GM18498 (cell line): ENCODE data around the gene MICALL2.

ENCODE experiments used
- ATAC-seq: cut with Tn5 transposase; IDR thresholded peaks from one replicate; pipeline ENCODE4 v1.9.1; 2021; ENCODE audit warnings: mild to moderate bottlenecking, moderate library complexity; ENCODE audit not compliant: unreplicated experiment

MICALL2 gene

DNA sequence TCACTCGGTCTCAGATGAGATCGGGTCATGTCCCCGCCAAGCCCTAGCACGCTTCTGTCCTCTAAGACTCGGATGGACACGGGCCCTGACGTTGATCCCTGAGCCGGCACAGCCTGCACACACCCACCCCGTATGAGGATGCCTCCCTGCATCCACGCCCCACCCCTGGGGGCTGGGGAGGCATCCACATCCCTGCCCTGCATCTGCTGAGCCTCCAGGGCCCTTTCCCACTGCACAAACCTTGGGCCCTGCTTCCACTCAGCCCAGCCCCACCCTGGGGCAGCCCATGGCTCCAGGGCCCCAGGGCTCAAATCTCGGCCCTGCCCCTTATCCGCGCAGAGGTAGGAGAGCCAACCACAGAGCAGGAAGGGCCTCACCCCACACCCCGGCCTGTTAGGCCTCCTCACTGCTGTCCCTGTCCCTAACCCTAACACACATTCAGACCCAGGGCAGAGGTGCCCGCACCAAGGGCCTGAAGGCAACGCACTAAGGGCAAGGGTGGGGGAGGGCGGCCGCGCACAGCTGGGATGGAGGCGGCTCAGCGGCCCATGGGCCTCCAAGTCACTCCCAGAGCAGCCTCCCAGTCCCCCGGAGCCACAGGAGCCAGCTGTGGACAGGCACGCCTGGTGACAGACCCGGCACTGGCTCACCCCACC lies 9.5 kb upstream of the MICALL2 start:
- ATAC-seq: no peak

DNA sequence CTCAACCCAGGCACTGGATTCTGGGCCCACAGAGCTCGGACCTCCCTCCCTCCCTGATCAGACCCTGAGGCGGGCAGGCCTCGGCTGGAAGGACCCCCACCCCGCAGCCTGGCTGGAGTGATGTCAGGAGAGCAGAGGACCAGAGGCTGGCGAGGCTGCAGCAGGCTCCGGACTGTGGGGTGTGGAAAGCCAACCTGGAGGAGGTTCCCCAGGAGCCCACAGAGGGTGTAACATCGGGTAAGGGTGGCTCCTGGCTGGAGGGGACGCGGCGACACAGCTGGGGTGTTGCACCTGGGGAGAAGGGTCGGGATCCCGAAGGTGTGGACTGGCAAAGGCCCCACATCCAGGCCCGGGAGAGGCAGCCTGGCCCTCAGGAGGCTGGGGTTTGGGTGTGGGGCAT lies 8.9 kb upstream of the MICALL2 start:
- ATAC-seq: no peak

DNA sequence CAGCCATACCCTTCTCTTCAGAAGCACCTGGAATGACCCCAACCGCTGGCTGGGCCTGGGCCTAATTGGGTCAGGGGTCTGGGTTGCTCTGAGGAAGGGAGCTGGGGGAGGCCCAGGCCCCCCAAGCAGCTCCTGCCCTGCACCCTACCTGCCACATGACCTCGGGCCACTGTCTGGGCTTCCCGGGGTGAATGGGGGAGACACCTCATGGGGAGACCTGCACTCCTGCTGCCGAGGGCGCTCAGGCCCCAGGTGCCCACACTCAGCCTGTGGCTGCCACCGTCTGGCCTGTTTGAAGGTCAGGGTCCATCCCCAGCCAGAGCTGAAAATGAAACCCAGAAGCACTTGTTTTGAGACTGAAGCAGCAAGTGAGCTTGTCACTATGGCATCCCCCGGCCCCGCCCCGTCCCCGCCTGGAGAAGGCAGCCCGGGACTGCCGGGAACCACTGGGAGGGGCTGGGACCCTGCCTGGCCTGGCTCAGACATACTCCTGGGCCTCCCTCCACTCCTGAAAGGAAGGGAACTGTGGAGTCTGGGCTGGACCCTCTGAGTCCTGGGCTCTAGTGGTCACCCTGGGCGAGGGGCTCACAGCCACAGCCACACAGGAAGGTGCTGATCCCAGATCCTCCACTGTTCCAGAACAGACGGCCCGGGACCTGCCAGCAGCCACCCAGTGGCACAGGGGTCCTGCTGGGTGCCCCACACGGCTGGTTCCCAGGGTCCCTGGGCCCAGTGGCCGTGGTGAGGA lies 7.4 kb upstream of the MICALL2 start:
- no peak for ATAC-seq

DNA sequence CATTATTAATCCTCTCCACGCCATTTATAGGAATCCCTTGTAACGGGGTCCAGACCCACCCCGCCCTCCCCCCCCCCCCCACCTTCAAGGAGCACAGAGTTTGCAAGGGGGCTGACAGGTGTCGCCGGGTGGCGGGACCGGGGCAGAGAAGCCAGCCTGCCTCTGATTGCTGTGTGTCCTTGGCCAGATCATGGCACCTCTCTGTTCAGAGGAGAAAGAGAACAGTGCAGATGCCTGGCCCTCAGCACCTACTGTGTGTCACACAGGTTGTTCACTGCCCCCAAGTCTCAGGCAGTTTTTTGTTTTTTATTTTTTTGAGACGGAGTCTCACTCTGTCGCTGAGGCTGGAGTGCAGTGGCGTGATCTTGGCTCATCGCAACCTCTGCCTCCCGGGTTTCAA lies 5.4 kb upstream of the MICALL2 start:
- no peak for ATAC-seq

DNA sequence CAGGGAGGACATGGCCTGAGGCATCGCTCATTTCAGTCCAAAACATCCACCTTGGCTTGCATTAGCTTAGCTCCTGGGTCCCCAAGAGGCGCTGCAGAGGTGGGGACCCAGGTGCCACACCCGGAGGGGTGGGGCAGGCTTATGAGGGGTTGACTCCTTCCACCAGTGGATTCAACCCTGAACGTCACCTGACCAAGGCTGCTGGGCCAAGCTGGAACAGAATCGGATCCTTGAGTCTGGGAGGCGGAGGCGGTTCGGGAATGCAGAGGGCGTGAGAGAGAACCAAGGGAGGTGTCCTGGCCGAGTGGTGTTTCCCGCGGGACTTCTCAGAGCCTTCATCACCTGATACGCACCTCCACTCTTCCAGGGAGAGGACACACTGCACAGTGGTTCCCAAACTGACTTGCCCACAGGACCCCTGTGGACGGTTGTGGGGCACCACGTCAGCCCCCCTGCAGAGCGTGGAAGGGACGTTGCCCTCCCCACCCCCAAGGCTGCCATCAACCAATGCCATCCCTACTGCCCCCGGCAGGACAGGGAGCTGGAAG lies 4.5 kb upstream of the MICALL2 start:
- ATAC-seq: no peak

DNA sequence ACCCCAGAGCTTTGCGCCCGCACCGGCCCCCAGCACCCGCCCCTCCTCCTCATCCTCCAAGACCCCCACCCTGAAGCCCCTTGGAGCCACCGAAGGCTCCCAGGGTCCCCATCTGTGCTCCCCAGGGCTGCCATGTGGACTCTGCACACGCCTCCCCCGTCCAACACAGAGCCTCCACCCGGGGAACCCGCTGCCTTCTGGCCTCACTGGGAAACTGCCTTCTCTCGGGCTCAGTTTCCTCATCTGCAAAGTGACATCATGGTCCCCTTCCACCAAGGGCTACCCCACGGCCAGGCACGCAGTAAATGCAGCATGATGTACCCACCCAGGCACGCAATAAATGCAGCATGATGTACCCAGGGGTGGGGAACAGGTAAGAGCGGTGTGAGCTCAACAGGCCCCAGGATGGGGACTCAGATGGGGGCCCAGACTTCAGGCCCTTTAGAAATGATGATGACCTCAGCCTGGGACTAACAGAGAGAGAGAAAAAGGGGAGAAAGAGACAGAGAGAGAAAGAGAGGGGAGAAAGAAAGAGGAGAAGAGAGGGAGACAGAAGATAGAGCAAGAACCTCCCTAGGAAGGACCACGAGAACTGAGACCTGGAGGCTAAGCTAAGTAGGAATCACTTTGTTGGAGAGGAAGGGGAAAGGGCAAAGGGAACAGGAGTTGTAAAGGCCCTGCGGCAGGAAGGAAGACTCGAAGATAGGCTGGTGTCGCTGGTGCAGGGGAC lies 2.5 kb upstream of the MICALL2 start:
- no peak for ATAC-seq

DNA sequence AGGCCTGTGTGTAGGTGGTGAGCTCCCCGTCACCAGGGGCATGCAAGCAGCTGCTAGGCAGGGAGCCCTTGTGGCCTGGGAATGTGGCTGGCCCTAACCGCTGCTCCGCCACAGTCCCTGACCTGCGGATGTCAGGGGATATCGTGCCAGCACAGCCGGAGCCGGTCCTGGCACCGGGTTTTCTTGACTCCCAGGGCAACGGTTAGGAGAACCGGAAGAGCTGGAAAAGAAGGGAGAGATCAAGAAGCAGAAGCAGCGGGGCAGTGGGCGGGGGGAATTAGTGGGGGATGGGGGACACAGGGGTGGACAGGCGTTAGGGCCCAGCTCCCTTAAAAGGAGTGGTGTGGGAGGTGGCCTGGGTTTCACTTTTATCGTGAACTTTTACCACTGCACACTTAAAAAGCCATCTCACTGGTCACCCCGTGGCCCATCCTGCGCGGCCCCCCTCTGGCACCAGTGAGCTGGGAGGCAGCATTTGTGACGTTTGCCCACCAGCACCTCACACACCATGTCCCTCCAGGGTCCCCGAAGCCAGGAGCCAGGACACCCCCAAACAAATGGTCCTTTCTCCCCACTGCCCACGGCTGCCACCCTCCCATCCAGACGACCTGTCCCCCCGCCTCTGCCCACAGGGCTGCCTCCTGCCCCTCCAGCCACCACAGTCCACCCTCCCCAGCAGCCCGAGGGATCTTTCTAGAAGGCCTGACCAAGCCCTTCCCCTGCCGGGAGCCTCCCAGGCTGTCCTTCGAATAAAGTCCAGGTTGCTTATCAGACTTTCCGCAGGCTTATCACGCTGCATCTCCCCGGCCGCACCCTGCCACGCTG lies 1.8 kb upstream of the MICALL2 start:
- ATAC-seq: no peak

DNA sequence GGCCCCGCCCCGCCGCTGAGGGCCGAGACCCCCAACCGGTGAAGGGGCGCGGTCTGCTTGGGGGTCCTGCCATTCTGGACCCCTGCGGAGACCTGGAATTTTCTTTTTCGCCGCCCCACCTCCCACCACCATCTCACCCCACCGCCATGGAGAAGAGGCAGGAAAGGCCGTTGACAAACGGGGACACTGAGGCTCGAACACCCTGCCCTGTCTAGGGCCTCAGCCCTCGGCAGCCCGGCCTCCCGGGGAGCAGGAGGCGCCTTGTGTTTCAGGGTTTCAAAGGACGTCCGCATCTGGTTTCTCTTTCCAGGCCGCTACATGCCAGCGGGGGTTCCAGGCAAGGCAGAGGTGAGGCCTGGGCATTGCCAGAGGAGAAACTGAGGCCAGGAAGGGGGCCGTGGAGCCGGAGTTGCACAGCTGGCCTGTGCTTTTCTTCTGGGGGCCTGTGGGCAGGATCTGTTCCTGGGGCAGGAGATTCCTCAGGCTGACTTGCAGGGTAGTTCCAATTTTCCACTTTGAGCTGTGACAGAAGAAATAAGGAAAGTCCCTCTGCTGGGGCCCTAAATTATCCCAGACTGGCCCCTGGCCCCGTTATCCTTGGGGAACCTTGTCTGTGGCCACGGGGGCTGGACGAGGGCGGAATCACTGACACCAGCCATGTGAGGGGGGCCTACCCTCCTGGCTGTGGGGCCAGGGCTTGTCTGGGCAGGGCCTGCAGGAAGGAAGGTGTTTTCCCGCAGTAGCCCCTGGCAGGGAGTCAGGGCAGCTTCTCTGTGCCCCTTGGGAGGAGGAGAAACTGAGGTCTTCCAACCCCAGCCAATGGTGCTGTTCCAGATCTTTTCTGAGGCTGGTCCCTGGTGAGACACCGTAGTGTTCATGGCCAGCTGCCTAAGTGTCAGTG lies 900 bp upstream of the MICALL2 start:
- ATAC-seq: no peak

DNA sequence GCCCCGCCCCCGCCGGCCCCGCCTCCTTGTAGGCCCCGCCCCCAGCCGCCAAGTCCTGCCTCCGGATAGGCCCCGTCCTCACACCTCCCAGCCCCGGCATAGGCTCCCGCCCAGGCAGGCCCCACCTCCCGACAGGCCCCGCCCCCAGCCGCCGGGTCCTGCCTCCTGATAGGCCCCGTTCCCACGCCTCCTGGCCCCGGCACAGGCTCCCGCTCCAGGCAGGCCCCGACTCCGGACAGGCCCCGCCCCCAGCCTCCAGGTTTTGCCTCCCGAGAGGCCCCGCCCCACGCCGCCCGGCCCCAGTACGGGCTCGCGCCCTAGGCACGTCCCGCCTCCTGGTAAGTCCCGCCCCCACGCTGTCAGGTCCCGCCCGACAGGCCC lies 232 bp upstream of the MICALL2 start:
- ATAC-seq: peak; percentile 94

DNA sequence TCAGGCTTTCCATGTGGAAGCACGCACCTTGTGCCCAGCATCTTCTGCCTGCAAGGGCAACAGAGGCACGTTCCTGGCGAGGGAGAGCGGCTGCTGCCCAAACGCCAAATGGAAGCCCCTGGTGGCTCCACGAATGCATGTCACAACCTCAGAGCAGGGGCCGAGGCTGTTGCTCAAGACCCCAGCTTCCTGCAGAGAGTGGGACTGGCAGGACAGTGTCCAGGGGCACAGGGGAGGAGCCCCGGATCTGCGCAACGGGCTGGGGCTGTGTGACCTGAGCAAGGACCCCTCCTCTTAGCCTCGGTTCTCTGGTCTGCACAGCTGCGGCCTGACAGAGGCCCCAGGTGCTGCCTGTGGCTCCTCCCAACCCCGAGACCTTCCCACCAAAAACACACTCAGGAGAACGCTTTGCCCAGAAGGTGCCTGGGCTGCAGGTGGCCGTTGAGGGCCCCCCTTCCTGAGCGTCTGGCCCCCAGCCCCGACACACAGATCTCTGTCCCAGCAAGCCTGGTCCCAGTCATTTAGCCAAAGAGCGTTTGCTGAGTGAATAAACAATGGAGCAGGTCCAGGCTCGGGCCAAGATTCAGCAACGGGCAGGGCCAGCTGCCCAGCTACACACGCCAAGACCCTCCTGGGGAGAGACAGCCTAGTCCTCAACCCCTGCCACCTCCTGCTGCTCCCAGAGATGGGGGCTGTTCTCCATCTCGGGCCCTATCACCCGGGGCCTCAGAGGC lies 1.2 kb downstream of the MICALL2 start:
- ATAC-seq: no peak

DNA sequence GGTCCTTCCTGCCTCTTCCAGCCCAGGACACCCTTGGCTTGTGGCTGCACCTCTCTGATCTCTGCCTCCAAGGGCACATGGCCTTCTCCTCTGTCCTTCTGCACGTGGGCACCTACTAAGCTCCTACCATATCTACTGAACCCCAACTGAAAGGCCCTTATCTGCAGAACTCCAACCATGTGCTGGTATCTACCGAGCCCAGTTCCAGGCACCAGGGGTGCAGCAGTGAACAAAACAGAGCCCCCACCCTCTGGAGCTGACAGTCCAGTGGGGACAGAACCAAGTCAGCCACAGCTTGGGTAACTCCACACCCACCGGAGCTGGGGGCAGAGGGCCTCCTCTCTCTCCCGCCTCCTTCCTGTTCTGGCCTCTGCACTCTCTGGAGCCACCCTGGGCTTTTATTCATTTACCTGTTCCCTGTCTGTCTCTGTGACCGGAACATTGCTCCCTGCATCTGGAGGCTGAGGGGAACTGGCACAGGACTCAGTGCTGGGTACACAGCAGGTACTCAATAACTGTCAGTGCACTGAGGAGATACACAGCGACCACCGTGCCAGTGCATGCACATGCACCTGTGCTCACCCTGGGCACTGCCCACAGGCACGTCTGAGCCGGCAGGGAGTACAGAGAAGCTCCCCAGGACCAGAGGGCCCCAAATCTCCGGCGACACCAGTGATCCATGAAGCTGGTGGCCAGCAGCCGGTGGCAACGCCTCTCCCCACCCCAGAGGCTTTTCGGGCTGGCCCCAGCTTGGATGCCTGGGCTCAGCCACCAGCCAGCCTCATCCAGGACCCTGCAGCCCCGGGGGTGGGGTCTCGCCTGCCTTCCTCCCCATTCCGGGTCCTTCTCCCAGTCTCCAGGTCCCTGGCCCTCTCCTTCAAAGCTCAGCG lies 2.0 kb downstream of the MICALL2 start:
- ATAC-seq: no peak

DNA sequence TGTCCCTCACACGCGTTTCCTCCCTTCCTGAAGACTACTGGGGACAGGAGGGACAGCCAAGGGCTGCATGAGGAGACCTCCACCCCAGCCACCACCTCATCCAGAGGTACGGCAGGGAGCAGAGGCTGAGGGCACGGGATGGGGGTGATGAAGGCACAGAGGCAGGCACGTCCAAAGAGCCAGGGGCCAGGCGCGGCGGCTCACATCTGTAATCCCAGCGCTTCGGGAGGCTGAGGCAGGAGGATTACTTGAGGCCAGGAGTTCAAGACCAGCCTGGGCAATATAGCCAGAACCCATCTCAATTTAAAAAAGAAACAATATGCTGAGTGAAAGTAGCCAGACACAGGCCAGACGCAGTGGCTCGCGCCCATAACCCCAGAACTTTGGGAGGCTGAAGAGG lies 3.3 kb downstream of the MICALL2 start:
- ATAC-seq: no peak

DNA sequence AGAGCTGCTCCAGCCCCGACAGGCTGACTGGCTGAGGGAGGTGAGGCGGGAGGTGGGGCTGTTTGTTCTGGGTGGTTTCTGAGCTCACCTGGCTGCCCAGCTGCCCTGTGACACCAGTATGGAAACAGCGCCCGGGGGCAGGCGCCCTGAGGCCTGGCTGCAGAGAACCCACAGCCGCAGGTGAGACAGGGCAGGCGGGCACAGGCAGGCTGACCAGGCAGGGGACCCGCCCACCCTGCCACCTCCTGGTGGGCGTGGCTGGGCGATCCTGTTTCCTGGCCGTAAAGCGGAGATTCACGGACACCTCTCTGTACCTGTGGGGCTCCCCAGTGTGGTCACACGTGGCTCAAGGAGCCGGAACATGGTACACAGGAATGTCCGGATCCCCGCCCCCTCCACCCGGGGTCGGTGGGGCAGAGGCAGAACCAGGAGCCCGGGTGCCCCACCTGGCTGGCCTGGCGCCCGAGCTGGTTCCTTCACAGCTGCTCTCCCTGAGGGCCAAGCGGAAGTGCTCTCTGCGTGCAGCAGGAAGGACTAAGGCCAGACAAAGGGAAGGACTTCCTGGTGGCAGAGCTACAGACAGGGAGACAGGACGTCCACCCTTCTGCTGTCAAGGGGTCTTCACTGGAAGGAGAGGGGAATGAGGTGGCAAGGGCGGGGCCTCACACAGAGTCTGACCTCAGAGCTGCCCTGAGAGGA lies 3.9 kb downstream of the MICALL2 start:
- ATAC-seq: no peak

DNA sequence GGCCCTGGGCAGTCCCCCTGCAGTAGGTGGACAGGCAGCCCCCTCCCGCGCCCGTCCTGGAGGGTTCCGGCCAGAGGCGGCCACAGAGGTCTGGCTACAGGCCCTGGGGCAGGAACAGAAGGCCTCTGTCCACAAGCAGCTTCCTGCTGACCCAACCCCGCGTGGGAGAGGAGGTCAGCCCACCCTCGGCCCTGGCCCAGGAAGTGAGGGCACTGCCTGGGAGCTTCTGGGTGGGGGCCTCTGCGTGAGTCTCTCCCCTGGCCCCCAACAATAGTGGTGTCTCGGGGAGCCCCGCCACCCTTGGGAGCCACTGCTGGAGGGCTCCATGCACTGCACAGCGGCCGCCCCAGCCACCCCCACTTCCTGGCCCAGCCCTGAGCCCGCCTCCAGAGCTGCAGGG lies 4.7 kb downstream of the MICALL2 start:
- ATAC-seq: no peak

DNA sequence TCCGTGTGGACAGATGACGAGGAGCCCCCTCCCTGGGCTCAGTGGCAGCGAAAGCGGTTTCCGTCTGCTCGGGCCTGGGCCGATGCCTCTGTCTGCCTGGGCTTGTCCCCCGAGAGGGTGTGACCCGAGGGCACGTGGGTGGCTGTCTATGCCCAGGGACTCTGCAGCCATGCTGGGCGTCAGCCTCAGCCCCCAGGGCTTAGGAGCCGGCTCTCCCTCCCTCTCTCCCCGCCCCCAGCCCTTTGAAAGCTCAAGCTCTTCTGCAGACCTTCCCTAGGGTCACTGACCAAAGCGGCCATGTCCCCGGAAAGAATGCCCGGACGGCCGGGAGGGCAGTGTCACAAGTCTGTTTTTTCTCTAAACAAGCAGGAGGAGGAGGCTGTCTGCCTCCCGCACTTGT lies 7.1 kb downstream of the MICALL2 start:
- no peak for ATAC-seq

DNA sequence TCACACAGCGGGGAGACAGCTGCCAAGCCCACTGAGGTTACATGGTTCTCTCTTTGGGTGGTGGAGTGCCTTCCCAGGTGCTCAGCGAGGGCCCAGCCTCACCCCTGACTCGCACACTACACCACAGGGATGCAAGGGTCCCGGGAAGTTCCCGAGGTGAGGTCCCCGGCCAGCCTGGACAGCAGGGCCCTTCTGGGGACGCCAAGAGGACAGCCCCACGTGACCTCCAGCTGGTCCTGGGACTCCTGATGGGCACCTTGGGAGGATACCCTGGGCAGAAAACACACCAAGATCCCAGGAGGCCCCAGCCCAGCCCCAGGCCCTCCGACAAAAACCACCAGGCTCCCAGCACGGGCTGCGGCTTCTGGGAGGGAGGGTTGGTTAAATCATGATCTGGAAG lies 8.3 kb downstream of the MICALL2 start:
- no peak for ATAC-seq

DNA sequence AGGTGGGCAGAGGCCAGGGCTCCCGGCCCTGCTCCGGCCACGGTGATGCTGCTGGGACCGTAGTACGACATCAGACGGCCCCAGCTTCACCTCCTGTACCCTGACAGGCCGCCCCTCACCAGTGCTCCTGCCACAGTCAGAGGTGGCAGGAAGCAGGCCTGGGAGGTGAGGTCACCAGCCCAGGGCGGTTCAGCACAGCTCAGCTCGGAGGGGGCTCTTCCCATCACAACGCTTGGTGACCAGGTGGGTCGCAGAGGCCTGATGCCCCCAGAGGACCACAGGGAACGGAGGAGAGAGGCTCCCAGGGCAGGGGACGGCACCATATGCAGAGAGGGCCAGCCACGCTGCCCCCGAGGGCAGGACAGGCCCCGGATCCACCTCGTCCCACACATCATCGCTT lies 8.8 kb downstream of the MICALL2 start:
- ATAC-seq: no peak

DNA sequence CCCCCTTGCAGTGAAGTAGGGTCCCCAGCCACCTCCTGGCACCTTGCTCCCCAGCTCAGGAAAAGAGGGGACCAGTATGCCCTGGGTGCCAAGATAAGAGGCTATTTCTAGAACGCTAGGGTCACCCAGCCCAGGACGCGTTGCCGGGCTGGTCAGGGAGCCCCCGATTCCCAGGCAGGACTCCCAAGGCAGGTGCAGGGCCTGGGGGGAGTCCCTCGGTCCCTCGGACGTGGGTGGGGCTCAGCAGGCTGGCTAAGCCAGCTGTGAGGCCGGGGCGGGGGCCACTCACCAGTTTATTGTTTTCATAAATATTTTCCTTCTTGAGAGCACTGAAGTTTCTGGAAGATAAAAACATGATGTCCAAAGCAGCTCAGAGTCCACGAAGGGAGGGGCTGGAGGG lies 9.3 kb downstream of the MICALL2 start:
- no peak for ATAC-seq
